PC-3 (cell line): ENCODE results near the gene CALM3. TPM values are rescaled to one million over a fixed set of nuclear protein-coding genes. Genes with fewer than 3 reads are reported as not detected.

Source experiments
- ATAC-seq: fragments of 200-7000 bp; cut with Tn5 transposase; 2 replicates; pipeline ENCODE4 v1.9.1; 2020; ENCODE audit warnings: mild to moderate bottlenecking, moderate library complexity
- BruUV-seq: library from RNA; stranded (reverse); fragments of 400-500 nt; replicated peaks from 2 replicates; lab custom pipeline; 2021; lab: Mats Ljungman, UMichigan
- CTCF ChIA-PET: fragments of 300-600 bp; sonication (Branson Sonifier 250); formaldehyde crosslinking; loops from one replicate; lab custom pipeline; 2022; ENCODE audit warnings: antibody characterized with exemption; lab: Charles Lee
- POLR2A ChIA-PET: fragments of 300-600 bp; sonication (Branson Sonifier 250); formaldehyde crosslinking; loops from one replicate; lab custom pipeline; 2022; ENCODE audit warnings: antibody characterized with exemption; ENCODE audit not compliant: unreplicated experiment; lab: Charles Lee
- DNase-seq: peaks from one replicate; pipeline ENCODE4 v3.0.0-alpha.2; 2015
- H2AFZ ChIP-seq: fragments of 300-600 bp; sonication (generic); 2 replicates; pipeline ENCODE4 v1.6.0; 2016; ENCODE audit warnings: antibody characterized with exemption, low read length
- H3F3A ChIP-seq: fragments of 300-600 bp; sonication (generic); one replicate; pipeline ENCODE4 v1.6.0; 2017; ENCODE audit warnings: antibody characterized with exemption, low read length, control low read depth, mild to moderate bottlenecking; ENCODE audit not compliant: unreplicated experiment
- H3K27ac ChIP-seq: fragments of 300-600 bp; sonication (generic); 2 replicates; pipeline ENCODE4 v1.5.1; 2016; ENCODE audit warnings: mild to moderate bottlenecking, low read length
- H3K27me3 ChIP-seq: fragments of 300-600 bp; sonication (generic); 2 replicates; pipeline ENCODE4 v1.6.1; 2016; ENCODE audit warnings: low read length, mixed read lengths
- H3K36me3 ChIP-seq: fragments of 300-600 bp; sonication (generic); 2 replicates; pipeline ENCODE4 v1.6.1; 2016; ENCODE audit warnings: low read depth, mixed run types, low read length, mixed read lengths
- H3K4me1 ChIP-seq: fragments of 300-600 bp; sonication (generic); 2 replicates; pipeline ENCODE4 v1.5.1; 2016; ENCODE audit warnings: low read length; ENCODE audit not compliant: insufficient read depth
- H3K4me2 ChIP-seq: fragments of 300-600 bp; sonication (generic); 2 replicates; pipeline ENCODE4 v1.6.0; 2016; ENCODE audit warnings: low read length
- H3K4me3 ChIP-seq: fragments of 300-600 bp; sonication (generic); 2 replicates; pipeline ENCODE4 v1.5.1; 2016; ENCODE audit warnings: mild to moderate bottlenecking, low read length, mixed read lengths
- H3K79me2 ChIP-seq: fragments of 300-600 bp; sonication (generic); 2 replicates; pipeline ENCODE4 v1.6.1; 2017; ENCODE audit warnings: low read length, mixed read lengths
- H3K9ac ChIP-seq: fragments of 300-600 bp; sonication (generic); 2 replicates; pipeline ENCODE4 v1.6.0; 2016; ENCODE audit warnings: mild to moderate bottlenecking, low read length
- H3K9me2 ChIP-seq: fragments of 300-600 bp; sonication (generic); replicated peaks from 2 replicates; pipeline ENCODE4 v1.6.1; 2016; ENCODE audit warnings: mixed run types, low read length, mixed read lengths
- H3K9me3 ChIP-seq: fragments of 300-600 bp; sonication (generic); 2 replicates; pipeline ENCODE4 v1.6.1; 2016; ENCODE audit warnings: low read length, mixed read lengths
- H4K20me1 ChIP-seq: fragments of 300-600 bp; sonication (generic); 2 replicates; pipeline ENCODE4 v1.6.1; 2016; ENCODE audit warnings: low read length, mixed read lengths
- EZH2 ChIP-seq: fragments of 300-600 bp; sonication (generic); IDR thresholded peaks from one replicate; pipeline ENCODE4 v1.6.1; 2017; ENCODE audit warnings: antibody characterized with exemption, mild to moderate bottlenecking, low read length; ENCODE audit not compliant: unreplicated experiment
- EZH2phosphoT487 ChIP-seq: fragments of 300-600 bp; sonication (generic); IDR thresholded peaks from 2 replicates; pipeline ENCODE4 v1.6.1; 2018; ENCODE audit warnings: mild to moderate bottlenecking, antibody characterized with exemption, low read length, borderline replicate concordance
- intact Hi-C: fragments of 100-400 bp; cut with micrococcal nuclease; formaldehyde crosslinking; loops from 2 replicates; pipeline ENCODE4 v1.9.0; 2023
- total RNA-seq: library from RNA; depleted of rRNA; stranded (reverse); fragments of >200 nt; gene quantifications from 2 replicates; pipeline ENCODE4 v1.2.3, GENCODE V29; 2014
- TF ChIP-seq, protein P1 (sequence below): fragments of 300-600 bp; sonication (generic); conservative IDR thresholded peaks from 2 replicates; pipeline ENCODE4 v1.5.1; 2017; ENCODE audit warnings: antibody characterized with exemption, low read depth, mild to moderate bottlenecking, low read length

CALM3 gene
- total RNA-seq, 1 experiment from 2014 or later: 160 TPM

- no peak overlapping the region for H3K9ac ChIP-seq
- TF ChIP-seq, protein P1, sequence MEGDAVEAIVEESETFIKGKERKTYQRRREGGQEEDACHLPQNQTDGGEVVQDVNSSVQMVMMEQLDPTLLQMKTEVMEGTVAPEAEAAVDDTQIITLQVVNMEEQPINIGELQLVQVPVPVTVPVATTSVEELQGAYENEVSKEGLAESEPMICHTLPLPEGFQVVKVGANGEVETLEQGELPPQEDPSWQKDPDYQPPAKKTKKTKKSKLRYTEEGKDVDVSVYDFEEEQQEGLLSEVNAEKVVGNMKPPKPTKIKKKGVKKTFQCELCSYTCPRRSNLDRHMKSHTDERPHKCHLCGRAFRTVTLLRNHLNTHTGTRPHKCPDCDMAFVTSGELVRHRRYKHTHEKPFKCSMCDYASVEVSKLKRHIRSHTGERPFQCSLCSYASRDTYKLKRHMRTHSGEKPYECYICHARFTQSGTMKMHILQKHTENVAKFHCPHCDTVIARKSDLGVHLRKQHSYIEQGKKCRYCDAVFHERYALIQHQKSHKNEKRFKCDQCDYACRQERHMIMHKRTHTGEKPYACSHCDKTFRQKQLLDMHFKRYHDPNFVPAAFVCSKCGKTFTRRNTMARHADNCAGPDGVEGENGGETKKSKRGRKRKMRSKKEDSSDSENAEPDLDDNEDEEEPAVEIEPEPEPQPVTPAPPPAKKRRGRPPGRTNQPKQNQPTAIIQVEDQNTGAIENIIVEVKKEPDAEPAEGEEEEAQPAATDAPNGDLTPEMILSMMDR: no peak
- TF ChIP-seq EZH2 (no peak), EZH2phosphoT487 (no peak)
- CTCF ChIA-PET: no interaction called here
- H3K27ac ChIP-seq: no peak overlapping the region
- H3K4me2 ChIP-seq: no peak overlapping the region
- DNase-seq: no peak
- no peaks in the 10 kb centered on the region for H3K4me1 ChIP-seq
- ATAC-seq: no peak
- no peaks in the 10 kb centered on the region for H3K9me3 ChIP-seq
- H3K79me2 ChIP-seq: no peaks in the 10 kb centered on the region
- no peaks in the 10 kb centered on the region for H3K36me3 ChIP-seq
- H3K27me3 ChIP-seq: no peaks in the 10 kb centered on the region
- H3K4me3 ChIP-seq: no peak overlapping the region
- no peaks in the 10 kb centered on the region for H3F3A ChIP-seq
- intact Hi-C loops: no loop called here
- no peak overlapping the region for H2AFZ ChIP-seq
- no TSS peak for BruUV-seq
- no peaks in the 10 kb centered on the region for H4K20me1 ChIP-seq
- no peaks in the 10 kb centered on the region for H3K9me2 ChIP-seq
- POLR2A ChIA-PET: no interaction called here
Measured at GRCh38 chr19:46648961-46649960, 48.1 kb downstream of the CALM3 start.

GRCh38 chr19:46650445-46650844, 49.3 kb downstream of the CALM3 start:
- Histone ChIP-seq H2AFZ (no peak overlapping the region), H3K4me3 (no peak overlapping the region), H3K4me1 (no peaks in the 10 kb centered on the region), H3K79me2 (no peaks in the 10 kb centered on the region), H3K27me3 (no peaks in the 10 kb centered on the region), H3K36me3 (no peaks in the 10 kb centered on the region), H3K9ac (no peak overlapping the region), H3K9me2 (no peaks in the 10 kb centered on the region), H3F3A (no peaks in the 10 kb centered on the region), H3K9me3 (no peaks in the 10 kb centered on the region), H4K20me1 (no peaks in the 10 kb centered on the region), H3K4me2 (no peak overlapping the region), H3K27ac (no peak overlapping the region)
- BruUV-seq: no TSS peak
- POLR2A ChIA-PET: no interaction called here
- no peak for DNase-seq
- CTCF ChIA-PET: interaction anchor here (0.6 kb wide), 1 partner anchor 162 kb away, joined by 3 read pairs; no protein-coding TSS in a partner anchor
- intact Hi-C loops: no loop called here
- no peak for ATAC-seq
- TF ChIP-seq EZH2 (no peak), EZH2phosphoT487 (no peak)
- TF ChIP-seq, protein P1: no peak

- ChIA-PET CTCF (no interaction called here), POLR2A (no interaction called here)
- no peaks in the 10 kb centered on the region for H3K27me3 ChIP-seq
- TF ChIP-seq, protein P1: no peak
- no peak for TF ChIP-seq EZH2
- TF ChIP-seq EZH2phosphoT487: no peak
- no peaks in the 10 kb centered on the region for H3K9me2 ChIP-seq
- no peak overlapping the region for H3K4me3 ChIP-seq
- intact Hi-C loops: no loop called here
- no peaks in the 10 kb centered on the region for H3K9me3 ChIP-seq
- H4K20me1 ChIP-seq: no peaks in the 10 kb centered on the region
- DNase-seq (no peak), ATAC-seq (no peak)
- no TSS peak for BruUV-seq
- no peak overlapping the region for H3K27ac ChIP-seq
- H2AFZ ChIP-seq: no peak overlapping the region
- H3K4me2 ChIP-seq: no peak overlapping the region
- H3K79me2 ChIP-seq: no peaks in the 10 kb centered on the region
- H3K4me1 ChIP-seq: no peaks in the 10 kb centered on the region; the same call in 1 of the 2 replicates
- H3F3A ChIP-seq: no peaks in the 10 kb centered on the region
- no peak overlapping the region for H3K9ac ChIP-seq
- H3K36me3 ChIP-seq: no peaks in the 10 kb centered on the region
Measured at GRCh38 chr19:46654621-46655152, 53.6 kb downstream of the CALM3 start.
